ENCODE data around the gene CHAF1B. TPM values are rescaled to one million over a fixed set of nuclear protein-coding genes. Genes with fewer than 3 reads are reported as not detected.
A peak's percentile ranks its signal among the peaks of the same experiment; 100 is the strongest.

The CHAF1B gene
- total and polyA plus RNA-seq, 8 donors, result 4.1 to 11.6 (median 9.4) TPM

GRCh38 chr21:36434144-36434543 lies 49.0 kb downstream of the CHAF1B start:
- Histone ChIP-seq H3K27ac (no peak overlapping the region), H3K4me1 (peaks cover 3 to 30% of the 10 kb centered on the region in 2 donors), H3K36me3 (no peaks in the 10 kb centered on the region), H3K4me3 (no peak overlapping the region), H3K27me3 (peaks cover 0 to 22% of the 10 kb centered on the region in 2 donors), H3K9me3 (no peaks in the 10 kb centered on the region)
- intact Hi-C loops (cut with DNase I), result no loop called here
- no peak for TF ChIP-seq CTCF (IDR thresholded peaks at IDR 0.05)
- DNase-seq (no peak), ATAC-seq (no peak)

- H3K27me3 ChIP-seq, result no peaks in the 10 kb centered on the region
- no peaks in the 10 kb centered on the region for H3K9me3 ChIP-seq
- H3K4me3 ChIP-seq, result no peak overlapping the region
- intact Hi-C loops (cut with DNase I), result no loop called here
- H3K27ac ChIP-seq, result no peak overlapping the region
- TF ChIP-seq CTCF (IDR thresholded peaks at IDR 0.05), result no peak
- peak; percentile 35 for ATAC-seq
- no peak for DNase-seq
- H3K4me1 ChIP-seq, result peaks cover 0 to 3% of the 10 kb centered on the region in 2 donors
- no peaks in the 10 kb centered on the region for H3K36me3 ChIP-seq
These were observed 51.9 kb downstream of the CHAF1B start for GRCh38 chr21:36436829-36437744.

GRCh38 chr21:36437745-36438128 lies 52.5 kb downstream of the CHAF1B start:
- intact Hi-C loops (cut with DNase I), result no loop called here
- ATAC-seq, result peak; percentile 37
- H3K9me3 ChIP-seq, result no peaks in the 10 kb centered on the region
- H3K4me3 ChIP-seq, result no peak overlapping the region
- H3K36me3 ChIP-seq, result no peaks in the 10 kb centered on the region
- no peak for DNase-seq
- H3K27me3 ChIP-seq, result no peaks in the 10 kb centered on the region
- no peak overlapping the region for H3K27ac ChIP-seq
- H3K4me1 ChIP-seq, result peaks cover 0 to 3% of the 10 kb centered on the region in 2 donors
- TF ChIP-seq CTCF (IDR thresholded peaks at IDR 0.05), result no peak

GRCh38 chr21:36441715-36442114 lies 56.5 kb downstream of the CHAF1B start:
- no peak for TF ChIP-seq CTCF (IDR thresholded peaks at IDR 0.05)
- Histone ChIP-seq H3K36me3 (no peaks in the 10 kb centered on the region), H3K4me1 (peaks cover 0 to 3% of the 10 kb centered on the region in 2 donors), H3K27ac (no peak overlapping the region), H3K4me3 (no peak overlapping the region), H3K27me3 (no peaks in the 10 kb centered on the region), H3K9me3 (no peaks in the 10 kb centered on the region)
- intact Hi-C loops (cut with DNase I), result no loop called here
- DNase-seq (no peak), ATAC-seq (no peak)

GRCh38 chr21:36446301-36446700 lies 61.1 kb downstream of the CHAF1B start:
- Histone ChIP-seq H3K4me3 (no peak overlapping the region), H3K36me3 (no peaks in the 10 kb centered on the region), H3K4me1 (no peaks in the 10 kb centered on the region), H3K27ac (no peak overlapping the region), H3K27me3 (no peaks in the 10 kb centered on the region), H3K9me3 (no peaks in the 10 kb centered on the region)
- TF ChIP-seq CTCF (IDR thresholded peaks at IDR 0.05), result no peak
- DNase-seq, result no peak
- intact Hi-C loops (cut with DNase I), result no loop called here
- ATAC-seq, result no peak
